Stimulated activated CD8-positive, alpha-beta memory T cell treated with anti-CD3 and anti-CD28 coated beads, Interleukin-15, amount 100 ng/mL, for 24 hours (primary cell): ENCODE measurements around the gene DNER.
"Not testable (repeated sequence)": the region's sequence is repeated elsewhere in the genome, so short reads cannot be mapped to it uniquely, and the experiment has no call there.

ENCODE experiments used
- DNase-seq: peaks from one replicate; pipeline ENCODE4 v3.0.0-alpha.2; 2020; ENCODE audit warnings: low read depth

DNER gene

GRCh38 chr2:229563388-229563787 lies 151.0 kb downstream of the DNER start:
- DNase-seq: no peak

GRCh38 chr2:229562472-229563127 lies 151.8 kb downstream of the DNER start:
- DNase-seq: no peak

GRCh38 chr2:229559986-229560385 lies 154.4 kb downstream of the DNER start:
- no peak for DNase-seq

- DNase-seq: no peak
These were observed 161.3 kb downstream of the DNER start for GRCh38 chr2:229553091-229553490.

GRCh38 chr2:229543176-229543873 lies 171.0 kb downstream of the DNER start:
- no peak for DNase-seq

GRCh38 chr2:229539628-229540027 lies 174.7 kb downstream of the DNER start:
- DNase-seq: no peak

- DNase-seq: no peak
These were observed 182.8 kb downstream of the DNER start for GRCh38 chr2:229531594-229531993.

GRCh38 chr2:229530434-229530833 lies 183.9 kb downstream of the DNER start:
- DNase-seq: no peak

GRCh38 chr2:229528846-229529245 lies 185.5 kb downstream of the DNER start:
- DNase-seq: no peak

GRCh38 chr2:229526951-229527350 lies 187.4 kb downstream of the DNER start:
- no peak for DNase-seq

- no peak for DNase-seq
These were observed 189.6 kb downstream of the DNER start for GRCh38 chr2:229524799-229525198.

GRCh38 chr2:229523663-229524062 lies 190.7 kb downstream of the DNER start:
- DNase-seq: no peak

- DNase-seq: no peak
These were observed 192.8 kb downstream of the DNER start for GRCh38 chr2:229521576-229521975.

GRCh38 chr2:229520691-229521096 lies 193.7 kb downstream of the DNER start:
- no peak for DNase-seq

- no peak for DNase-seq
These were observed 194.5 kb downstream of the DNER start for GRCh38 chr2:229519655-229520430.

- no peak for DNase-seq
These were observed 200.0 kb downstream of the DNER start for GRCh38 chr2:229514273-229514895.

GRCh38 chr2:229511524-229511923 lies 202.8 kb downstream of the DNER start:
- DNase-seq: no peak

- not testable (repeated sequence) for DNase-seq
These were observed 207.7 kb downstream of the DNER start for GRCh38 chr2:229506699-229507098.

GRCh38 chr2:229501051-229501794 lies 213.1 kb downstream of the DNER start:
- no peak for DNase-seq

GRCh38 chr2:229492034-229492433 lies 222.3 kb downstream of the DNER start:
- no peak for DNase-seq

GRCh38 chr2:229490167-229490566 lies 224.2 kb downstream of the DNER start:
- DNase-seq: no peak

- no peak for DNase-seq
These were observed 225.3 kb downstream of the DNER start for GRCh38 chr2:229489016-229489415.
